SU-DHL-6 (cell line): Measurements from ENCODE around the gene IQCH.

Source experiments
- H2AFZ ChIP-seq: fragments of 200-600 bp; sonication (generic); 2 replicates; pipeline ENCODE4 v1.6.1; 2014; ENCODE audit warnings: low read depth, mild to moderate bottlenecking, moderate library complexity, mixed read lengths, antibody characterized with exemption, low read length; ENCODE audit not compliant: severe bottlenecking
- H3F3A ChIP-seq: fragments of 200-600 bp; shearing (Covaris generic); 2 replicates; pipeline ENCODE4 v1.6.0; 2016; ENCODE audit warnings: antibody characterized with exemption, mild to moderate bottlenecking; ENCODE audit not compliant: insufficient read depth
- H3K27ac ChIP-seq: fragments of 200-600 bp; sonication (generic); 2 replicates; pipeline ENCODE4 v1.5.1; 2016; ENCODE audit warnings: low read depth, mild to moderate bottlenecking, low read length, moderate library complexity, mixed read lengths
- H3K27me3 ChIP-seq: fragments of 200-600 bp; sonication (generic), shearing (Covaris generic); 2 replicates; pipeline ENCODE4 v1.6.0; 2014; ENCODE audit warnings: mild to moderate bottlenecking, low read length
- H3K36me3 ChIP-seq: fragments of 200-600 bp; sonication (generic); 2 replicates; pipeline ENCODE4 v1.6.1; 2014; ENCODE audit warnings: mild to moderate bottlenecking, low read length, mixed read lengths
- H3K4me2 ChIP-seq: fragments of 300-600, 200-600 bp; shearing (Covaris generic), sonication (generic); 2 replicates; pipeline ENCODE4 v1.6.0; 2014; ENCODE audit warnings: low read length, low read depth, mild to moderate bottlenecking; ENCODE audit not compliant: poor library complexity, severe bottlenecking
- H3K4me3 ChIP-seq: fragments of 200-600 bp; sonication (generic); 2 replicates; pipeline ENCODE4 v1.5.1; 2014; ENCODE audit warnings: antibody characterized with exemption, low read length, mild to moderate bottlenecking, mixed read lengths; ENCODE audit not compliant: insufficient read depth, poor library complexity, severe bottlenecking
- H3K79me2 ChIP-seq: fragments of 200-600 bp; sonication (generic); 2 replicates; pipeline ENCODE4 v1.6.1; 2014; ENCODE audit warnings: mild to moderate bottlenecking, low read length, moderate library complexity; ENCODE audit not compliant: insufficient read depth
- H3K9ac ChIP-seq: fragments of 200-600 bp; sonication (generic); 2 replicates; pipeline ENCODE4 v1.7.0; 2014; ENCODE audit warnings: mild to moderate bottlenecking, low read length
- H3K9me2 ChIP-seq: fragments of 200-600 bp; sonication (generic); replicated peaks from 2 replicates; pipeline ENCODE4 v1.6.1; 2014; ENCODE audit warnings: low read length; ENCODE audit not compliant: insufficient read depth
- H3K9me3 ChIP-seq: fragments of 200-600 bp; sonication (generic); 2 replicates; pipeline ENCODE4 v1.6.1; 2014; ENCODE audit warnings: low read length, mixed read lengths; ENCODE audit not compliant: insufficient read depth
- H4K20me1 ChIP-seq: fragments of 200-600 bp; sonication (generic); 2 replicates; pipeline ENCODE4 v1.6.1; 2014; ENCODE audit warnings: low read depth, mild to moderate bottlenecking, antibody characterized with exemption, low read length, moderate library complexity, mixed read lengths
- CTCF ChIP-seq: fragments of 200-600 bp; sonication (generic); IDR thresholded peaks from one replicate; pipeline ENCODE4 v1.5.1; 2017; ENCODE audit warnings: antibody characterized with exemption, mild to moderate bottlenecking, low read length, moderate library complexity; ENCODE audit not compliant: insufficient read depth, poor library complexity, severe bottlenecking
- EZH2phosphoT487 ChIP-seq: fragments of 200-600 bp; sonication (generic), shearing (Covaris generic); conservative IDR thresholded peaks from 2 replicates; pipeline ENCODE4 v1.6.1; 2018; ENCODE audit warnings: mild to moderate bottlenecking, antibody characterized with exemption, low read length, moderate library complexity, mixed read lengths

The IQCH gene

GRCh38 chr15:67509918-67510317 lies 255.3 kb downstream of the IQCH start:
- no peaks in the 10 kb centered on the region for H3F3A ChIP-seq
- H3K27ac ChIP-seq: no peak overlapping the region
- no peaks in the 10 kb centered on the region for H3K79me2 ChIP-seq
- no peak overlapping the region for H3K4me2 ChIP-seq
- TF ChIP-seq EZH2phosphoT487 (no peak), CTCF (no peak)
- no peak overlapping the region for H3K9ac ChIP-seq
- H2AFZ ChIP-seq: no peak overlapping the region
- H3K9me3 ChIP-seq: no peaks in the 10 kb centered on the region
- H4K20me1 ChIP-seq: no peaks in the 10 kb centered on the region
- peaks cover 4% of the 10 kb centered on the region; the same call in 1 of the 2 replicates for H3K36me3 ChIP-seq
- no peaks in the 10 kb centered on the region for H3K9me2 ChIP-seq
- H3K4me3 ChIP-seq: no peak overlapping the region
- no peaks in the 10 kb centered on the region for H3K27me3 ChIP-seq

GRCh38 chr15:67510597-67511190 lies 256.1 kb downstream of the IQCH start:
- Histone ChIP-seq H3K4me2 (no peak overlapping the region), H3K27ac (no peak overlapping the region), H3K79me2 (no peaks in the 10 kb centered on the region), H3K36me3 (peaks cover 4% of the 10 kb centered on the region; the same call in 1 of the 2 replicates), H3K9me2 (no peaks in the 10 kb centered on the region), H3K4me3 (no peak overlapping the region), H4K20me1 (no peaks in the 10 kb centered on the region), H3K9ac (no peak overlapping the region), H2AFZ (no peak overlapping the region), H3K27me3 (no peaks in the 10 kb centered on the region), H3K9me3 (no peaks in the 10 kb centered on the region), H3F3A (no peaks in the 10 kb centered on the region)
- TF ChIP-seq CTCF (no peak), EZH2phosphoT487 (no peak)

- no peak for TF ChIP-seq EZH2phosphoT487
Observed at GRCh38 chr15:67511606-67512005, 257.0 kb downstream of the IQCH start.

GRCh38 chr15:67512140-67512539 lies 257.6 kb downstream of the IQCH start:
- Histone ChIP-seq H4K20me1 (no peaks in the 10 kb centered on the region), H3F3A (no peaks in the 10 kb centered on the region), H3K4me3 (no peak overlapping the region), H3K9ac (no peak overlapping the region), H3K9me2 (no peaks in the 10 kb centered on the region), H3K27ac (no peak overlapping the region), H3K9me3 (no peaks in the 10 kb centered on the region), H2AFZ (no peak overlapping the region), H3K4me2 (no peak overlapping the region), H3K36me3 (peaks cover 4% of the 10 kb centered on the region; the same call in 1 of the 2 replicates), H3K79me2 (no peaks in the 10 kb centered on the region), H3K27me3 (no peaks in the 10 kb centered on the region)
- TF ChIP-seq CTCF: no peak
- no peak for TF ChIP-seq EZH2phosphoT487

More at GRCh38 chr15:67511606-67512005, 257.0 kb downstream of the IQCH start:
- Histone ChIP-seq H3K79me2 (no peaks in the 10 kb centered on the region), H3F3A (no peaks in the 10 kb centered on the region), H3K4me3 (no peak overlapping the region), H4K20me1 (no peaks in the 10 kb centered on the region), H2AFZ (no peak overlapping the region), H3K27me3 (no peaks in the 10 kb centered on the region), H3K4me2 (no peak overlapping the region), H3K36me3 (peaks cover 4% of the 10 kb centered on the region; the same call in 1 of the 2 replicates), H3K9ac (no peak overlapping the region), H3K9me3 (no peaks in the 10 kb centered on the region), H3K27ac (no peak overlapping the region), H3K9me2 (no peaks in the 10 kb centered on the region)
